HG03025 (cell line): ENCODE results near the gene JSRP1.

Experiments
- ATAC-seq: cut with Tn5 transposase; IDR thresholded peaks from one replicate; pipeline ENCODE4 v1.9.1; 2021; ENCODE audit warnings: mild to moderate bottlenecking, moderate library complexity; ENCODE audit not compliant: unreplicated experiment, low FRiP score

JSRP1 gene

GRCh38 chr19:2268861-2269243 lies 12.6 kb upstream of the JSRP1 start:
- ATAC-seq = no peak

GRCh38 chr19:2268480-2268830 lies 12.2 kb upstream of the JSRP1 start:
- no peak for ATAC-seq

GRCh38 chr19:2266183-2266993 lies 10.2 kb upstream of the JSRP1 start:
- no peak for ATAC-seq

GRCh38 chr19:2261438-2262172 lies 5.4 kb upstream of the JSRP1 start:
- no peak for ATAC-seq

GRCh38 chr19:2260341-2260805 lies 4.2 kb upstream of the JSRP1 start:
- ATAC-seq = no peak

- ATAC-seq = no peak
Observed at GRCh38 chr19:2259336-2259735, 3.1 kb upstream of the JSRP1 start.

GRCh38 chr19:2255112-2255845 lies 938 bp downstream of the JSRP1 start:
- no peak for ATAC-seq

GRCh38 chr19:2254064-2254872 lies 1.9 kb downstream of the JSRP1 start:
- no peak for ATAC-seq

- ATAC-seq = no peak
Observed at GRCh38 chr19:2253106-2254063, 2.8 kb downstream of the JSRP1 start.

GRCh38 chr19:2252797-2253105 lies 3.5 kb downstream of the JSRP1 start:
- no peak for ATAC-seq

GRCh38 chr19:2252055-2252796 lies 4.0 kb downstream of the JSRP1 start:
- ATAC-seq = no peak

- ATAC-seq = no peak
Observed at GRCh38 chr19:2251106-2252054, 4.8 kb downstream of the JSRP1 start.

- ATAC-seq = no peak
Observed at GRCh38 chr19:2250766-2251105, 5.5 kb downstream of the JSRP1 start.

GRCh38 chr19:2249880-2250765 lies 6.1 kb downstream of the JSRP1 start:
- no peak for ATAC-seq

- no peak for ATAC-seq
Observed at GRCh38 chr19:2249010-2249866, 7.0 kb downstream of the JSRP1 start, which contains the start of gene AMH. Gene AMH, plus strand, starts transcription at chr19:2249323. Its CDS starts 10 bp downstream, at chr19:2249333.
